ENCODE data around the gene PACRG.

The PACRG gene

GRCh38 chr6:163327165-163327880 is 599.5 kb downstream of the PACRG start:
- no peak overlapping the region for H3K4me3 ChIP-seq (ENCODE audit: low read depth, low read length)
- no peak for DNase-seq (ENCODE audit: low read depth)
- no peak for TF ChIP-seq CTCF (conservative IDR thresholded peaks at IDR 0.05; ENCODE audit: low read depth, low read length)

GRCh38 chr6:163327921-163328320 is 600.1 kb downstream of the PACRG start:
- no peak for TF ChIP-seq CTCF (conservative IDR thresholded peaks at IDR 0.05; ENCODE audit: low read depth, low read length)
- DNase-seq (ENCODE audit: low read depth), result peak; percentile 36
- no peak overlapping the region for H3K4me3 ChIP-seq (ENCODE audit: low read depth, low read length)

GRCh38 chr6:163328411-163328810 is 600.6 kb downstream of the PACRG start:
- H3K4me3 ChIP-seq (ENCODE audit: low read depth, low read length), result no peak overlapping the region
- TF ChIP-seq CTCF (conservative IDR thresholded peaks at IDR 0.05; ENCODE audit: low read depth, low read length), result no peak
- no peak for DNase-seq (ENCODE audit: low read depth)

- no peak overlapping the region for H3K4me3 ChIP-seq (ENCODE audit: low read depth, low read length)
Observed at GRCh38 chr6:163329991-163330390, 602.2 kb downstream of the PACRG start.

GRCh38 chr6:163331245-163331644 is 603.5 kb downstream of the PACRG start:
- H3K4me3 ChIP-seq (ENCODE audit: low read depth, low read length), result no peak overlapping the region
- no peak for DNase-seq (ENCODE audit: low read depth)
- no peak for TF ChIP-seq CTCF (conservative IDR thresholded peaks at IDR 0.05; ENCODE audit: low read depth, low read length)

More at GRCh38 chr6:163329991-163330390, 602.2 kb downstream of the PACRG start:
- peak; percentile 44 for DNase-seq (ENCODE audit: low read depth)
- TF ChIP-seq CTCF (conservative IDR thresholded peaks at IDR 0.05; ENCODE audit: low read depth, low read length), result no peak

GRCh38 chr6:163332575-163332974 is 604.8 kb downstream of the PACRG start:
- DNase-seq (ENCODE audit: low read depth), result no peak
- TF ChIP-seq CTCF (conservative IDR thresholded peaks at IDR 0.05; ENCODE audit: low read depth, low read length), result no peak
- no peak overlapping the region for H3K4me3 ChIP-seq (ENCODE audit: low read depth, low read length)

- H3K4me3 ChIP-seq (ENCODE audit: low read depth, low read length), result no peak overlapping the region
- TF ChIP-seq CTCF (conservative IDR thresholded peaks at IDR 0.05; ENCODE audit: low read depth, low read length), result no peak
- DNase-seq (ENCODE audit: low read depth), result peak; percentile 50
Observed at GRCh38 chr6:163333038-163333437, 605.3 kb downstream of the PACRG start.

All from choroid plexus epithelial cell (primary cell).